Measurements from ENCODE around the gene ZBED1. TPM values are rescaled to one million over a fixed set of nuclear protein-coding genes. Genes with fewer than 3 reads are reported as not detected.

The ZBED1 gene
- total RNA-seq, 3 donors from 2014 or later = 37.6 to 38.7 (median 37.6) TPM

GRCh38 chrX:2451501-2452316, 49.1 kb downstream of the ZBED1 start:
- no peak overlapping the region for H3K27ac ChIP-seq
- no peak overlapping the region for H3K4me3 ChIP-seq
- peak in 1 of 2 donors; percentile 18 for DNase-seq (ENCODE audit: low spot score in 2 of 2)
- no peaks in the 10 kb centered on the region for H3K9me3 ChIP-seq
- no peaks in the 10 kb centered on the region for H3K27me3 ChIP-seq
- H3K4me1 ChIP-seq = no peaks in the 10 kb centered on the region
- TF ChIP-seq CTCF (IDR thresholded peaks at IDR 0.05) (no peak), POLR2AphosphoS5 (IDR thresholded peaks at IDR 0.05) (no peak), POLR2A (IDR thresholded peaks at IDR 0.05) (no peak)
- H3K36me3 ChIP-seq = no peaks in the 10 kb centered on the region
- intact Hi-C loops (cut with DNase I; ENCODE audit: low total_unique reads) = no loop called here

GRCh38 chrX:2450681-2451080, 50.1 kb downstream of the ZBED1 start:
- Histone ChIP-seq H3K27ac (no peak overlapping the region), H3K27me3 (no peaks in the 10 kb centered on the region), H3K4me1 (no peaks in the 10 kb centered on the region), H3K9me3 (no peaks in the 10 kb centered on the region), H3K4me3 (no peak overlapping the region), H3K36me3 (no peaks in the 10 kb centered on the region)
- no peak for DNase-seq (ENCODE audit: low spot score in 2 of 2)
- TF ChIP-seq POLR2A (IDR thresholded peaks at IDR 0.05) (no peak), CTCF (IDR thresholded peaks at IDR 0.05) (no peak), POLR2AphosphoS5 (IDR thresholded peaks at IDR 0.05) (no peak)
- intact Hi-C loops (cut with DNase I; ENCODE audit: low total_unique reads) = no loop called here

- no peaks in the 10 kb centered on the region for H3K27me3 ChIP-seq
- H3K9me3 ChIP-seq = no peaks in the 10 kb centered on the region
- H3K36me3 ChIP-seq = no peaks in the 10 kb centered on the region
- no peak overlapping the region for H3K4me3 ChIP-seq
- H3K4me1 ChIP-seq = no peaks in the 10 kb centered on the region
- DNase-seq (ENCODE audit: low spot score in 2 of 2) = no peak
- intact Hi-C loops (cut with DNase I; ENCODE audit: low total_unique reads) = no loop called here
- TF ChIP-seq CTCF (IDR thresholded peaks at IDR 0.05) (no peak), POLR2A (IDR thresholded peaks at IDR 0.05) (no peak), POLR2AphosphoS5 (IDR thresholded peaks at IDR 0.05) (no peak)
- H3K27ac ChIP-seq = no peak overlapping the region
Measured at GRCh38 chrX:2449135-2449886, 51.5 kb downstream of the ZBED1 start.

GRCh38 chrX:2447484-2447883, 53.3 kb downstream of the ZBED1 start:
- Histone ChIP-seq H3K4me1 (no peaks in the 10 kb centered on the region), H3K36me3 (no peaks in the 10 kb centered on the region), H3K27me3 (no peaks in the 10 kb centered on the region), H3K4me3 (no peak overlapping the region), H3K9me3 (no peaks in the 10 kb centered on the region), H3K27ac (no peak overlapping the region)
- intact Hi-C loops (cut with DNase I; ENCODE audit: low total_unique reads) = no loop called here
- DNase-seq (ENCODE audit: low spot score in 2 of 2) = no peak
- TF ChIP-seq POLR2A (IDR thresholded peaks at IDR 0.05) (no peak), CTCF (IDR thresholded peaks at IDR 0.05) (no peak), POLR2AphosphoS5 (IDR thresholded peaks at IDR 0.05) (no peak)

GRCh38 chrX:2446815-2447214, 54.0 kb downstream of the ZBED1 start:
- no peak for TF ChIP-seq POLR2AphosphoS5 (IDR thresholded peaks at IDR 0.05)
- no peak for TF ChIP-seq CTCF (IDR thresholded peaks at IDR 0.05)
- TF ChIP-seq POLR2A (IDR thresholded peaks at IDR 0.05) = no peak
- no peak overlapping the region for H3K4me3 ChIP-seq
- intact Hi-C loops (cut with DNase I; ENCODE audit: low total_unique reads) = no loop called here
- no peaks in the 10 kb centered on the region for H3K9me3 ChIP-seq
- no peak for DNase-seq (ENCODE audit: low spot score in 2 of 2)
- no peaks in the 10 kb centered on the region for H3K27me3 ChIP-seq
- H3K4me1 ChIP-seq = no peaks in the 10 kb centered on the region
- no peaks in the 10 kb centered on the region for H3K36me3 ChIP-seq
- no peak overlapping the region for H3K27ac ChIP-seq
